Activated T-helper 17 cell treated with anti-CD3 and anti-CD28 coated beads, Interleukin-2, amount 50 U/mL, for 72 hours (primary cell): ENCODE data around the gene MUC6. TPM values are rescaled to one million over a fixed set of nuclear protein-coding genes. Genes with fewer than 3 reads are reported as not detected.

Experiments used
- ATAC-seq: fragments of 150-1000 bp; cut with Tn5 transposase; replicated peaks from 2 replicates; pipeline ENCODE4 v1.10.0; 2021; ENCODE audit warnings: mild to moderate bottlenecking, moderate library complexity
- H3K27ac Mint-ChIP-seq: one replicate; pipeline ENCODE4 v1.8.0; 2022; ENCODE audit warnings: mixed read lengths
- H3K27me3 Mint-ChIP-seq: one replicate; pipeline ENCODE4 v1.8.0; 2022; ENCODE audit warnings: mixed read lengths
- H3K36me3 Mint-ChIP-seq: one replicate; pipeline ENCODE4 v1.8.0; 2022; ENCODE audit warnings: low read depth, mild to moderate bottlenecking, mixed read lengths
- H3K4me1 Mint-ChIP-seq: one replicate; pipeline ENCODE4 v1.8.0; 2022; ENCODE audit warnings: mixed read lengths
- H3K4me3 Mint-ChIP-seq: one replicate; pipeline ENCODE4 v1.8.0; 2022; ENCODE audit warnings: mild to moderate bottlenecking, mixed read lengths
- H3K9me3 Mint-ChIP-seq: one replicate; pipeline ENCODE4 v1.8.0; 2022; ENCODE audit warnings: mixed read lengths
- total RNA-seq, 2 donors: library from RNA; stranded (reverse); gene quantifications; one replicate each; pipeline ENCODE4 v1.2.3, GENCODE V29; 2022

The MUC6 gene, protein sequence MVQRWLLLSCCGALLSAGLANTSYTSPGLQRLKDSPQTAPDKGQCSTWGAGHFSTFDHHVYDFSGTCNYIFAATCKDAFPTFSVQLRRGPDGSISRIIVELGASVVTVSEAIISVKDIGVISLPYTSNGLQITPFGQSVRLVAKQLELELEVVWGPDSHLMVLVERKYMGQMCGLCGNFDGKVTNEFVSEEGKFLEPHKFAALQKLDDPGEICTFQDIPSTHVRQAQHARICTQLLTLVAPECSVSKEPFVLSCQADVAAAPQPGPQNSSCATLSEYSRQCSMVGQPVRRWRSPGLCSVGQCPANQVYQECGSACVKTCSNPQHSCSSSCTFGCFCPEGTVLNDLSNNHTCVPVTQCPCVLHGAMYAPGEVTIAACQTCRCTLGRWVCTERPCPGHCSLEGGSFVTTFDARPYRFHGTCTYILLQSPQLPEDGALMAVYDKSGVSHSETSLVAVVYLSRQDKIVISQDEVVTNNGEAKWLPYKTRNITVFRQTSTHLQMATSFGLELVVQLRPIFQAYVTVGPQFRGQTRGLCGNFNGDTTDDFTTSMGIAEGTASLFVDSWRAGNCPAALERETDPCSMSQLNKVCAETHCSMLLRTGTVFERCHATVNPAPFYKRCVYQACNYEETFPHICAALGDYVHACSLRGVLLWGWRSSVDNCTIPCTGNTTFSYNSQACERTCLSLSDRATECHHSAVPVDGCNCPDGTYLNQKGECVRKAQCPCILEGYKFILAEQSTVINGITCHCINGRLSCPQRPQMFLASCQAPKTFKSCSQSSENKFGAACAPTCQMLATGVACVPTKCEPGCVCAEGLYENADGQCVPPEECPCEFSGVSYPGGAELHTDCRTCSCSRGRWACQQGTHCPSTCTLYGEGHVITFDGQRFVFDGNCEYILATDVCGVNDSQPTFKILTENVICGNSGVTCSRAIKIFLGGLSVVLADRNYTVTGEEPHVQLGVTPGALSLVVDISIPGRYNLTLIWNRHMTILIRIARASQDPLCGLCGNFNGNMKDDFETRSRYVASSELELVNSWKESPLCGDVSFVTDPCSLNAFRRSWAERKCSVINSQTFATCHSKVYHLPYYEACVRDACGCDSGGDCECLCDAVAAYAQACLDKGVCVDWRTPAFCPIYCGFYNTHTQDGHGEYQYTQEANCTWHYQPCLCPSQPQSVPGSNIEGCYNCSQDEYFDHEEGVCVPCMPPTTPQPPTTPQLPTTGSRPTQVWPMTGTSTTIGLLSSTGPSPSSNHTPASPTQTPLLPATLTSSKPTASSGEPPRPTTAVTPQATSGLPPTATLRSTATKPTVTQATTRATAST (N-terminal part only)
- total RNA-seq = not detected

DNA sequence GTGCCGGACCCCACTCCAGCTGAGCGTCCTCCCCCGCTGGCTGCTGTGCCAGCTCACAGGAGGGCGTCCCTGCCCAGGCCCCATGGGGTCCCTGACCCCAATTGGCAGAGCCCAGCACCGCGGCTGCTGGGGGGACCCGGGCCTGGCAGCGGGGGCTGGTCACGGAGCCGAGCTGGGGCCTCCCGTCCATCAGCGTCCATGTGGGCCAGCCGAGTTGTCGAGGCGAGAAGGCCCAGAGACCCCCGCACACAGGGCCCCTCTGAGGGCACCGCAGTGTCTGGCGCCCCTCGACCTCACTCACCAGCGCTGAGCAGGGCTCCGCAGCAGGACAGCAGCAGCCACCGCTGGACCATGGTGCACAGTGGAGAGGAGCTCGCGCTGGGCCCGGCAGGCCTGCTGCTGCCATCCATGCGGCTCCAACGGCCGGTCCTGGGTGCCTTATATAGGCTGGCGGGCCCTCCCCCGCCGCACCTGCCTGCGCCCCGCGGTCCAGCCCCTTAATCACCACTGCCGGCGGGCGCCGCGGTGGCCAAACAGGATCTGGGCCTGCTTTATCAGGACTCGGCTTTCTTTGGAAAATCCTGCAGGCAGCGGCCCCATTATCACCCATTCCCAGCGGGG is at the start of gene MUC6:
Gene MUC6 (minus strand): TSS at position 416 of the 621 bp plus-strand sequence. CDS start 63 bp downstream, at position 353.
- H3K4me1 Mint-ChIP-seq = no peaks in the 10 kb centered on the region
- no peaks in the 10 kb centered on the region for H3K36me3 Mint-ChIP-seq
- no peak within 1 kb of the TSS for H3K4me3 Mint-ChIP-seq
- H3K27me3 Mint-ChIP-seq = no peaks in the 10 kb centered on the region
- H3K27ac Mint-ChIP-seq = no peak within 1 kb of the TSS
- no peak for ATAC-seq
- peaks cover 4% of the 10 kb centered on the region for H3K9me3 Mint-ChIP-seq

GRCh38 chr11:1085440-1086170 is 49.1 kb upstream of the MUC6 start:
- Mint-ChIP-seq H3K36me3 (no peaks in the 10 kb centered on the region), H3K27ac (no peak overlapping the region), H3K9me3 (no peaks in the 10 kb centered on the region), H3K27me3 (no peaks in the 10 kb centered on the region), H3K4me3 (no peak overlapping the region), H3K4me1 (no peaks in the 10 kb centered on the region)
- ATAC-seq = no peak

DNA sequence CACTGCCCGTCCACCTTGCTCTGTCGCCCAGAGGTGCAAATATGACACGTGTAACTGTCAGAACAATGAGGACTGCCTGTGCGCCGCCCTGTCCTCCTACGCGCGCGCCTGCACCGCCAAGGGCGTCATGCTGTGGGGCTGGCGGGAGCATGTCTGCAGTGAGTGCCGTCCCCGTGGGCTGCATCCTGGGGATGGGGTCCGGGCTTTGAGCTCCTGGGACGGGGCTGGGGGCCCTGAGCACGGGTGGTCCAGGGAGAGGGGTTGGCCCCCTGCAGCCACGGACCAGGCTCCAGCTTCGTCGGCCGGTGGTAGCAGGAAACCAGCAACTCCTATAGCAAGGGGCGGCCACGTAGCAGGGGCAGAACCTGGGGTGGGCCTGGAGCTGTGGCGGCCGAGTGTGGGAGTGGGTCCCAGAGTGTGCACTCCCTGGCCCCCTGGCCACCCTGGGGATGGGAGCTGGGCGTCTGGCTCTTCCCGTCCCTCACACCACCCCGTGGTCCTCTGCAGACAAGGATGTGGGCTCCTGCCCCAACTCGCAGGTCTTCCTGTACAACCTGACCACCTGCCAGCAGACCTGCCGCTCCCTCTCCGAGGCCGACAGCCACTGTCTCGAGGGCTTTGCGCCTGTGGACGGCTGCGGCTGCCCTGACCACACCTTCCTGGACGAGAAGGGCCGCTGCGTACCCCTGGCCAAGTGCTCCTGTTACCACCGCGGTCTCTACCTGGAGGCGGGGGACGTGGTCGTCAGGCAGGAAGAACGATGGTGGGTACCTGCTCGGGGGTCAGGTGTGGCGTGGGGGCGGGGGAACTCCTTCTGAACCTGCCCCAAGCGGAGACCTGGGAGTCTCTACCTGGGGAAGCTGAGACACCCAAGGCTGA is 48.3 kb upstream of the MUC6 start:
- Mint-ChIP-seq H3K27ac (no peak overlapping the region), H3K36me3 (no peaks in the 10 kb centered on the region), H3K27me3 (no peaks in the 10 kb centered on the region), H3K9me3 (no peaks in the 10 kb centered on the region), H3K4me1 (no peaks in the 10 kb centered on the region), H3K4me3 (no peak overlapping the region)
- no peak for ATAC-seq

DNA sequence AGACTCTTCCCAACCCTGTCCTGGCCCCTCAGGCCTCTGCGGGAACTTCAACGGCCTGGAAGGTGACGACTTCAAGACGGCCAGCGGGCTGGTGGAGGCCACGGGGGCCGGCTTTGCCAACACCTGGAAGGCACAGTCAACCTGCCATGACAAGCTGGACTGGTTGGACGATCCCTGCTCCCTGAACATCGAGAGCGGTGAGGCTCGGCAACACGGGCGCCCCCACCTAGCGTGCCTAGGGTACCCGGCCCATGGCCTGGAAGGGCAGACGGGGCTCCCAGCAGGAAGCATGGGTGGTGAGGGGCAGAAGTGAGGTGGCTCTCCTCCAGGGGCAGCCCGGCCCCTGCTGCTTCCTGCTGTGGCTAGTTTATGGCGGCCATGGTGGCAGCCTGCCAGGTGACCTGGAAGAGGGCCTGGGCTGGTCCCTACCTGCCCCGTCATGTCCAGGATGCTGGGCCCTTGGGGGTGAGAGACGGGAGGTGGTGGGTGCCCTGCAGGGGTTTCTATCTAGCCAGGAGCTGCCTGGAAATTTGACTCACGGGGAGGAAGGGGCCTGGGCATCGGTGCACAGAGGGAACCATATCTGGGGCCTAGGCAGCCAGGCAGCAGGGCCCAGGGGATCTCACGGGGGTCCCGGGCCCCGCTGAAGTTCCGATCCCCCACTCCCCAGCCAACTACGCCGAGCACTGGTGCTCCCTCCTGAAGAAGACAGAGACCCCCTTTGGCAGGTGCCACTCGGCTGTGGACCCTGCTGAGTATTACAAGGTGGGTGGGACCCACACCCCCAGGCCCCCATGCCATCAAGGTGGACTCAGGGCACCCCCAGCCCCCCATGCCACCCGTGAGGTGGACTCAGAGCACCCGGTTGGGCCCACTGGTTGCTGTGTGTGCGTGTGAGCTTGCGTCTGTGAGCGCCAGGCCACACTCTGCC is 47.4 kb upstream of the MUC6 start:
- no peak overlapping the region for H3K27ac Mint-ChIP-seq
- no peak for ATAC-seq
- no peaks in the 10 kb centered on the region for H3K27me3 Mint-ChIP-seq
- H3K9me3 Mint-ChIP-seq = no peaks in the 10 kb centered on the region
- no peaks in the 10 kb centered on the region for H3K36me3 Mint-ChIP-seq
- no peaks in the 10 kb centered on the region for H3K4me1 Mint-ChIP-seq
- H3K4me3 Mint-ChIP-seq = no peak overlapping the region

DNA sequence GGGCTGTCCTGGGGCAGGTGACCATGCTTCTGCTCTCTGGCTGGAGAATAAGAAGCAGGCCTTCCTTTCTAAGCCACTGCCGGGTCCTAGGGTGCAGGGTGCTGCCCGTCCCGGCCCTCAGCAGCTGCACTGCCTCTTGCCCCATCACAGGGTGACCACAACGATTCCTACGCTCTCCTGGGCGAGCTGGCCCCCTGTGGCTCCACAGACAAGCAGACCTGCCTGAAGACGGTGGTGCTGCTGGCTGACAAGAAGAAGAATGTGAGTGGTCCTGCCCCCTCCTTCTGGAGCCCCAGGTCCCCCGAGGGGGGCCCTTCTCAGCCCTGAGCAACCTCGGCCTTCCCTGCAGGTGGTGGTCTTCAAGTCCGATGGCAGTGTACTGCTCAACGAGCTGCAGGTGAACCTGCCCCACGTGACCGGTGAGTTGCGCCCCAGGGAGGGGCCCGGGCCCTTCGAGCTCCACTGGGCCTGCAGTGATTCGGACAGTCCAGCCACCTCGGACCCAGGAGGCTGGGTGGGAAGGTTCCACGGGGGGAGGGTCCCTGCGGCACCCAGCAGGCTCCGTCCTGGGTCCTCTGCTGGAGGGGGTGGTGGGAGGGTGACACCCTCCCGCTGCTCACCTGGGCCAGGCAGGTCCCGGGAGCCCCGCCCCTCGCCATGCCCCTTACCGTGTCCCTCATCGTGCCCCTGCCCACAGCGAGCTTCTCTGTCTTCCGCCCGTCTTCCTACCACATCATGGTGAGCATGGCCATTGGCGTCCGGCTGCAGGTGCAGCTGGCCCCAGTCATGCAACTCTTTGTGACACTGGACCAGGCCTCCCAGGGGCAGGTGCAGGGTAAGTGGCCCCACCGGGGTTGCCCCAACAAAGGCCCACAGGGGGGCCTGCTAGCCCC is 46.5 kb upstream of the MUC6 start:
- Mint-ChIP-seq H3K36me3 (no peaks in the 10 kb centered on the region), H3K27me3 (no peaks in the 10 kb centered on the region), H3K9me3 (no peaks in the 10 kb centered on the region), H3K4me1 (no peaks in the 10 kb centered on the region), H3K4me3 (no peak overlapping the region), H3K27ac (no peak overlapping the region)
- ATAC-seq = no peak

DNA sequence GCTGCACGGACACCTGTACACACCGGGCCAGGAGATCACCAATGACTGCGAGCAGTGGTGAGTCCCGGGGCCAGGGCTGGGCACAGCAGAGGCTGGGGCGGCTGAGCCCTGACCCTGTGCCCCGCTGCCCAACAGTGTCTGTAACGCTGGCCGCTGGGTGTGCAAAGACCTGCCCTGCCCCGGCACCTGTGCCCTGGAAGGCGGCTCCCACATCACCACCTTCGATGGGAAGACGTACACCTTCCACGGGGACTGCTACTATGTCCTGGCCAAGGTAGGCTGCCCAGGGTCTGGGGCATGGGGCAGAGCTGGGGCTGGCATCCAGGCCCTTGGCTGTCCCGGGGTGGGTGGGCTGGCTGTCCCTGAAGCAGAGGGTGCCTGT is 45.8 kb upstream of the MUC6 start:
- no peaks in the 10 kb centered on the region for H3K36me3 Mint-ChIP-seq
- no peak overlapping the region for H3K27ac Mint-ChIP-seq
- H3K9me3 Mint-ChIP-seq = no peaks in the 10 kb centered on the region
- no peaks in the 10 kb centered on the region for H3K27me3 Mint-ChIP-seq
- H3K4me3 Mint-ChIP-seq = no peak overlapping the region
- no peaks in the 10 kb centered on the region for H3K4me1 Mint-ChIP-seq
- ATAC-seq = no peak

- no peaks in the 10 kb centered on the region for H3K27me3 Mint-ChIP-seq
- no peak for ATAC-seq
- H3K27ac Mint-ChIP-seq = no peak overlapping the region
- no peaks in the 10 kb centered on the region for H3K4me1 Mint-ChIP-seq
- no peak overlapping the region for H3K4me3 Mint-ChIP-seq
- H3K9me3 Mint-ChIP-seq = no peaks in the 10 kb centered on the region
- H3K36me3 Mint-ChIP-seq = no peaks in the 10 kb centered on the region
Observed at GRCh38 chr11:1081601-1082311, 45.2 kb upstream of the MUC6 start.

DNA sequence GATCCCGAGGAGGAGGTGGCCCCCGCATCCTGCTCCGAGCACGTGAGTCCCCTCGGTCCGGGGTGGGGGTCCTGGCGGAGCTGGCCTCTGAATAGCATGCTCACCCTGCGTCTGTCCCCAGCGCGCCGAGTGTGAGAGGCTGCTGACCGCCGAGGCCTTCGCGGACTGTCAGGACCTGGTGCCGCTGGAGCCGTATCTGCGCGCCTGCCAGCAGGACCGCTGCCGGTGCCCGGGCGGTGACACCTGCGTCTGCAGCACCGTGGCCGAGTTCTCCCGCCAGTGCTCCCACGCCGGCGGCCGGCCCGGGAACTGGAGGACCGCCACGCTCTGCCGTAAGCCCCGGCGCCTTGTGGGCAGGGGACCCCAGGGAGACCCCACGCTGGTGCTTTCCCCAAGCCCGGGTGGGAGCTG is 41.7 kb upstream of the MUC6 start:
- Mint-ChIP-seq H3K4me3 (no peak overlapping the region), H3K9me3 (no peaks in the 10 kb centered on the region), H3K27me3 (no peaks in the 10 kb centered on the region), H3K36me3 (no peaks in the 10 kb centered on the region), H3K4me1 (no peaks in the 10 kb centered on the region), H3K27ac (no peak overlapping the region)
- ATAC-seq = no peak

- ATAC-seq = no peak
- no peaks in the 10 kb centered on the region for H3K36me3 Mint-ChIP-seq
- no peak overlapping the region for H3K4me3 Mint-ChIP-seq
- H3K9me3 Mint-ChIP-seq = no peaks in the 10 kb centered on the region
- no peaks in the 10 kb centered on the region for H3K27me3 Mint-ChIP-seq
- no peak overlapping the region for H3K27ac Mint-ChIP-seq
- no peaks in the 10 kb centered on the region for H3K4me1 Mint-ChIP-seq
Observed at GRCh38 chr11:1077417-1078119, 41.0 kb upstream of the MUC6 start.

GRCh38 chr11:1077033-1077416 is 40.5 kb upstream of the MUC6 start:
- Mint-ChIP-seq H3K27me3 (no peaks in the 10 kb centered on the region), H3K27ac (no peak overlapping the region), H3K4me3 (no peak overlapping the region), H3K36me3 (no peaks in the 10 kb centered on the region), H3K4me1 (no peaks in the 10 kb centered on the region), H3K9me3 (no peaks in the 10 kb centered on the region)
- no peak for ATAC-seq
